K562 (cell line): ENCODE results near the gene VLDLR. TPM values are rescaled to one million over a fixed set of nuclear protein-coding genes. Genes with fewer than 3 reads are reported as not detected.

Experiments used
- ATAC-seq: fragments of 200-7000 bp; cut with Tn5 transposase; 3 replicates; pipeline ENCODE4 v1.9.1; 2020; ENCODE audit warnings: moderate library complexity
- BruUV-seq: library from RNA; stranded (reverse); fragments of 400-500 nt; replicated peaks from 2 replicates; lab custom pipeline; 2021; lab: Mats Ljungman, UMichigan
- CTCF ChIA-PET: fragments of 300-600 bp; formaldehyde crosslinking; extraction: SDS; loops from one replicate; lab custom pipeline; 2021; ENCODE audit warnings: low intra/inter-chr PET ratio; lab: Yijun Ruan, JAX
- POLR2A ChIA-PET: fragments of 300-600, 350-650 bp; sonication (Branson Sonifier 250); formaldehyde crosslinking; extraction: SDS; loops from one replicate; lab custom pipeline; 2021; ENCODE audit warnings: antibody characterized with exemption, inconsistent platforms; lab: Yijun Ruan, JAX
- DNase-seq, 4 experiments: peaks; one replicate each; pipeline versions ENCODE4 v3.0.0 to v3.0.0-alpha.2; 2011 to 2018; ENCODE audit warnings: low spot score in 3 of 4, mixed read lengths in 3 of 4; ENCODE audit errors: extremely low read depth in 1 of 4
- FAIRE-seq: peaks from 2 replicates; lab custom pipeline; 2011; peaks lifted over from hg19 to GRCh38; lab: Jason Lieb, UNC
- H2AFZ ChIP-seq: 2 replicates; pipeline ENCODE4 v1.6.0; 2011; ENCODE audit warnings: low read depth, low read length, control low read depth, inconsistent platforms
- H3K27ac ChIP-seq: fragments of 200-600 bp; 3 replicates; pipeline ENCODE4 v1.8.0; 2011; ENCODE audit warnings: low read depth, mild to moderate bottlenecking, control low read depth, inconsistent platforms, low read length, moderate library complexity, mixed read lengths; ENCODE audit errors: extremely low read depth
- H3K27me3 ChIP-seq, 2 experiments: fragments of 300-600 bp in 1 of 2; 2 replicates in 1 of 2; 3 replicates in 1 of 2; pipeline versions ENCODE4 v1.6.0 to v1.8.0; 2011; ENCODE audit warnings: inconsistent platforms in 2 of 2, low read length in 2 of 2, mild to moderate bottlenecking in 1 of 2, mixed read lengths in 1 of 2, moderate library complexity in 1 of 2; ENCODE audit not compliant: control insufficient read depth in 2 of 2, insufficient read depth in 2 of 2
- H3K36me3 ChIP-seq: fragments of 300-600 bp; 3 replicates; pipeline ENCODE4 v1.8.0; 2011; ENCODE audit warnings: mild to moderate bottlenecking, low read length, inconsistent platforms; ENCODE audit not compliant: control insufficient read depth, insufficient read depth
- H3K4me1 ChIP-seq, 2 experiments: fragments of 200-600 bp in 1 of 2; replicated peaks in 1 of 2; 2 replicates in 1 of 2; 3 replicates in 1 of 2; pipeline versions ENCODE4 v1.5.1 to v1.8.0; 2011; ENCODE audit warnings: inconsistent platforms in 2 of 2, low read length in 2 of 2, mild to moderate bottlenecking in 1 of 2, mixed read lengths in 1 of 2, moderate library complexity in 1 of 2; ENCODE audit not compliant: control insufficient read depth in 2 of 2, insufficient read depth in 2 of 2
- H3K4me2 ChIP-seq: 2 replicates; pipeline ENCODE4 v1.6.1; 2011; ENCODE audit warnings: low read length, control low read depth, inconsistent platforms, mixed read lengths; ENCODE audit not compliant: insufficient read depth
- H3K4me3 ChIP-seq: fragments of 200-600 bp; sonication (generic), shearing (Covaris generic); 2 replicates; pipeline ENCODE4 v1.5.1; 2016; ENCODE audit warnings: control low read depth, inconsistent platforms
- H3K79me2 ChIP-seq: fragments of 200-600 bp; 3 replicates; pipeline ENCODE4 v1.8.0; 2011; ENCODE audit warnings: low read length, inconsistent platforms; ENCODE audit not compliant: control insufficient read depth, insufficient read depth
- H3K9ac ChIP-seq, 2 experiments: 2 replicates each; pipeline versions ENCODE4 v1.6.0 to v1.6.1; 2011; ENCODE audit warnings: low read depth in 2 of 2, low read length in 2 of 2, control low read depth in 1 of 2, inconsistent platforms in 1 of 2, mild to moderate bottlenecking in 1 of 2, mixed read lengths in 1 of 2; ENCODE audit not compliant: insufficient read depth in 1 of 2
- H3K9me1 ChIP-seq: one replicate; pipeline ENCODE4 v1.6.0; 2011; ENCODE audit warnings: inconsistent platforms, mild to moderate bottlenecking, low read length, moderate library complexity; ENCODE audit not compliant: control insufficient read depth, insufficient read depth
- H3K9me3 ChIP-seq: replicated peaks from 2 replicates; pipeline ENCODE4 v1.5.1; 2011; ENCODE audit warnings: low read depth, low read length, inconsistent platforms; ENCODE audit not compliant: control insufficient read depth, insufficient read depth
- H4K20me1 ChIP-seq: replicated peaks from 2 replicates; pipeline ENCODE4 v1.6.1; 2011; ENCODE audit warnings: low read length, inconsistent platforms, mixed read lengths; ENCODE audit not compliant: control insufficient read depth, insufficient read depth
- CBX3 ChIP-seq, 2 experiments: IDR thresholded peaks; 1 replicate in 1 of 2; 2 replicates in 1 of 2; pipeline ENCODE4 v1.6.1; 2012; ENCODE audit warnings: inconsistent platforms in 2 of 2, low read length in 2 of 2, borderline replicate concordance in 1 of 2, control low read depth in 1 of 2
- HCFC1 ChIP-seq: IDR thresholded peaks from 2 replicates; pipeline ENCODE4 v1.6.1; 2012; ENCODE audit warnings: low read depth, low read length, improper control_type of control experiment
- WGBS: fragments of 100-300 bp; shearing (Covaris generic); methylation state at CpG from one replicate; pipeline ENCODE4 v1.1.6; 2016; ENCODE audit warnings: low coverage, mixed read lengths; ENCODE audit not compliant: insufficient coverage; ENCODE audit errors: missing lambda C conversion rate; 5-methylcytosine and 5-hydroxymethylcytosine counted together
- in situ Hi-C: fragments of 300-500 bp; cut with MboI; formaldehyde crosslinking; loops from 4 replicates; pipeline ENCODE4 v1.15.0; 2018; ENCODE audit warnings: inconsistent platforms, mixed read lengths
- intact Hi-C: fragments of 100-400 bp; cut with micrococcal nuclease; formaldehyde crosslinking; loops from 2 replicates; pipeline ENCODE4 v1.14.2; 2022
- polyA plus RNA-seq, 8 experiments: library from polyadenylated mRNA; depleted of rRNA in 4 of 8; stranded (reverse) in 5 of 8; unstranded in 3 of 8; fragments of >200 nt; fragmentation: Nextera tagmentation in 2 of 8; fragmentation: Illumina TruSeq in 1 of 8; extraction: Ambion mirVana in 2 of 8; extraction: Trizol in 1 of 8; gene quantifications; 2 replicates each; pipeline versions ENCODE4 v1.2.1 to v1.2.3, GENCODE V29; 2011 to 2014; ENCODE audit warnings: inconsistent platforms in 1 of 8, missing spikeins in 1 of 8
- total RNA-seq, 7 experiments: library from RNA; depleted of rRNA in 6 of 7; stranded (reverse); fragments of >200 nt in 6 of 7; fragmentation: Illumina TruSeq in 2 of 7; extraction: Trizol in 2 of 7; gene quantifications; 2 replicates each; pipeline versions ENCODE4 v1.2.1 to v1.2.3, GENCODE V29; 2011 to 2021; ENCODE audit warnings: low replicate concordance in 1 of 7
- TF ChIP-seq, protein P1 (sequence below): fragments of 250-450 bp; sonication (Bioruptor Pico); IDR thresholded peaks from 2 replicates; pipeline ENCODE4 v1.5.1; 2021; ENCODE audit warnings: mild to moderate bottlenecking
- TF ChIP-seq, protein P2 (sequence below): fragments of 250-450 bp; sonication (Bioruptor Pico); IDR thresholded peaks from 2 replicates; pipeline ENCODE4 v1.5.0; 2021; ENCODE audit warnings: mild to moderate bottlenecking, moderate library complexity

Gene VLDLR
- total and polyA plus RNA-seq, 9 of the 15 experiments (the other 6 are each of a cell fraction or from before 2014, with no cell fraction given), result 0.03 to 0.58 (median 0.08) TPM

DNA sequence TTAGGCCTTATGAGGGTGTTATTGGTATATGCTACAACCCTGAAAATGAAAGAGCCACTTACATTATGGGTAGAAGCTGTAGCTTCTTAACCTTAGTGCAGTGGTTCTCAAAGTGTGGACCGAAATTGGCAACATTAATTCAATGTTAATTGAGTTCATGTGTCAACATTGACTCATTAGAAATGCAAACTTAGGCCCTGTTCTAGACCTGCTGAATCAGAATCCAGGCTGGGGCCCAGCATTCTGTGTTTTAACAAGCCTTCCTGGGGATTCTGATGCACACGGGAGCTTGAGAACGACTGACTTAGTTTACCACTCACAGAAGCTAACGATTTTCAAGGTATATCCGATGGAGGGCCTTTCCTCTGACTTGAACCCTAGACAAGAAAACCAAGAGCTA is 7.3 kb downstream of the VLDLR start:
- 0% methylated on average over 5 of the region's 5 CpGs for WGBS
- ATAC-seq (no peak), FAIRE-seq (no peak), DNase-seq (no peak)
- Histone ChIP-seq H3K79me2 (no peaks in the 10 kb centered on the region), H3K27ac (no peak overlapping the region), H3K4me2 (no peak overlapping the region), H4K20me1 (no peaks in the 10 kb centered on the region), H3K4me1 (no peaks in the 10 kb centered on the region), H3K9ac (no peak overlapping the region), H3K9me3 (no peaks in the 10 kb centered on the region), H3K36me3 (no peaks in the 10 kb centered on the region), H3K27me3 (no peaks in the 10 kb centered on the region; a peak in 2 of 5 replicates), H3K9me1 (no peaks in the 10 kb centered on the region), H2AFZ (no peak overlapping the region), H3K4me3 (no peak overlapping the region)
- BruUV-seq, result no TSS peak
- intact Hi-C loops (no loop called here), in situ Hi-C loops (no loop called here)
- POLR2A ChIA-PET, result no interaction called here
- CTCF ChIA-PET, result no interaction called here
- TF ChIP-seq CBX3 (IDR thresholded peaks at IDR 0.05; ENCODE audit: borderline replicate concordance in 1 of 2, low read length in 2 of 2), result no peak
- TF ChIP-seq, protein P1, sequence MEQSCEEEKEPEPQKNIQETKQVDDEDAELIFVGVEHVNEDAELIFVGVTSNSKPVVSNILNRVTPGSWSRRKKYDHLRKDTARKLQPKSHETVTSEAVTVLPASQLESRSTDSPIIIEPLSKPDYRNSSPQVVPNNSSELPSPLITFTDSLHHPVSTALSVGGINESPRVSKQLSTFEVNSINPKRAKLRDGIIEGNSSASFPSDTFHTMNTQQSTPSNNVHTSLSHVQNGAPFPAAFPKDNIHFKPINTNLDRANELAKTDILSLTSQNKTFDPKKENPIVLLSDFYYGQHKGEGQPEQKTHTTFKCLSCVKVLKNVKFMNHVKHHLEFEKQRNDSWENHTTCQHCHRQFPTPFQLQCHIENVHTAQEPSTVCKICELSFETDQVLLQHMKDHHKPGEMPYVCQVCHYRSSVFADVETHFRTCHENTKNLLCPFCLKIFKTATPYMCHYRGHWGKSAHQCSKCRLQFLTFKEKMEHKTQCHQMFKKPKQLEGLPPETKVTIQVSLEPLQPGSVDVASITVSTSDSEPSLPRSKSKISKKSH (CRISPR knock-in tag), result no peak
- TF ChIP-seq HCFC1, result no peak
- TF ChIP-seq, protein P2, sequence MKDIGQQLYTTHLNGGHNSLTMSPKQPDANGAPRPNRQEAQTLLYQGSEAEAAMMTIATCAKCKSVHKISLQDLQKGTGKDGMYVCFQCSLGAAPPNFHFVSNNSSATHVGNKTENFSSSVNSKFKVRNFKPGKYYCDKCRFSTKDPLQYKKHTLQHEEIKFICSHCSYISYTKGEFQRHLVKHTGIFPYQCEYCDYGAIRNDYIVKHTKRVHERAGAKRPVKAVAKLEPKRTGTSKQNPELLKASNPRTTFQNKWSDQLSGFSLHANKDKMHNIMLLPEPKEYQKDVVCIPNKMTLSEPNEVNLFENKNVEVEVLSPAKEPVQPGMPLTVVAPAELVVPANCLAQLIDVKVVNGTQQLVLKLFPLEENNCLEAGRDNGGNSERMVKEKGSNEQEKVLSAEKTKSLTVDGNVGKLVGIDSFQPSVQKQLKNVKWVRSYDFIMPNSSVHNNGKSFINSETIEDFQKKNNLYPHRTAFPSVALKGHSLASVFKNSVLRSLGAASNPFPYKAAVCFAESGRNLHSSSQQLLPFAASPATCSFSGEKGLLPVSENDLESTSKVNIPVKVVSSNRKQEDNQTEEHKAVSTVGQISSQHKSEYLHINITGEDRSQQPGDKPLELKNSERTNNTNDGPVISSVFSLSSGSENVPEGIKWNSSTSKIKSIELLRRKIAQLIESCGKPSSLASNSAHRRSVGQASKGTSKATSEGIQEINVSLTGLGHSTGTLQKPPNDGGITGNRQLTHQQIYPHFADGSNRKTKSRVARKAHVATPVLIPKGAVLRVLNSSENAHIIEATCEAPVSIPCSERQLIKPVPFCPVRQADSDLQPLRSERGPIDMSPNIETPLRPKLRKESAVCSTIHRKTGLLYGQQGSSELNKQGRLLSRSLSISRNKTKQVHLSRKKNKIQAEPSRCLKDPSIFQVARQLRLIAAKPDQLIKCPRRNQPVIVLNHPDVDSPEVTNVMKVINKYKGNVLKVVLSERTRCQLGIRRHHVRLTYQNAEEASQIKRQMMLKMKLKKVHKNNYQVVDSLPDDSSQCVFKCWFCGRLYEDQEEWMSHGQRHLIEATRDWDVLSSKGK, result no peak
